ENCODE results near the gene PRADC1.

PRADC1 gene

DNA sequence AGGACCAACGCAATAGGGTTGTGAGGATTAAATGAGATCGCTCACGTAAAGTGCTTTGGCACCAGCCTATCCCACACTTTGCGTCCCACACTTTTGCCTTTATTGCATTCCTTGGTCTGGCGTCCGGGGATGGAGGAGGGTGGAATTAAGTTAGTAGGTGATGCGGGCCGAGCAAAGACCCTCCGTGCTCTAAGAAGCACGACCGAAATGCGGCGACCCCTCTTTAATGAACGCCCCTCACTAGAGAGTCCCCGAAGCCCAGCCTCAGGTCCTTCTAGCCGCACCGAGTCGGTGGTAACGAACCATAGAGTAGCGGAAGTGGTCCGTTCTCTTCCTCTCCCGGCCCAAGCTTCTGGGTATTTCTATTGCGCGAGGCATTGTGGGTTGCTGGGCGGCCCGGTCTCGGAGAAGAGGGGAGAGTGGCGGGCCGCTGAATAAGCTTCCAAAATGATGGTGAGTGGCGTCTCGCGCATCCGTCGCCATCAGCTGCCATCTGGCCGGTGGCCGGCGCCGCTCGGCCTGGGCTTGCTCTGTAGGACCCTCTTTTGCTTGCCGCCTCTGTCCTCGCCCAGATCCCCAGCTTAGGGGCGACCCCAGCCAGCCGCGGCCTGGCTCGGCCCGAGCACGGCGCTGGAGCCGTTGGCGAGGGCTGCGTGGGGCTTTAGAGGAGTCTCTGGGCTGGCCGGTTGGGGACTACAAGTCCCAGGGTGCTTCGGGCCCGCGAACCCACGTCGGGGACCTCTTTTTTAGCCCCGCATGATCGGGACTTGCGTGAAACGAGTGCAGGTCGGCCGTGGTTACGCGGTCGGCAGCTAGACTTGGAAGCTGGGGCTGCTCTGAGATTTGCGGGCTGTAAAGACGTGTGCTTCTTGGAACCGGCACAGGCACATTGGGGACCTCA is 1.1 kb upstream of the PRADC1 start, which contains the start of gene CCT7:
CCT7 (plus strand) TSS at position 377 of the 901 bp plus-strand sequence; CDS start at position 448, 71 bp downstream.
- DNase-seq = peak; percentile 89
- peak within 1 kb of the TSS; percentile 98 for H3K27ac Mint-ChIP-seq
- H3K4me1 Mint-ChIP-seq (ENCODE audit: low read depth) = peaks cover 36% of the 10 kb centered on the region
- peak within 1 kb of the TSS; percentile 86 for H3K4me3 Mint-ChIP-seq
- H3K27me3 Mint-ChIP-seq = no peaks in the 10 kb centered on the region
- no peaks in the 10 kb centered on the region for H3K9me3 Mint-ChIP-seq
- peaks cover 57% of the 10 kb centered on the region for H3K36me3 Mint-ChIP-seq (ENCODE audit: low read depth)

DNA sequence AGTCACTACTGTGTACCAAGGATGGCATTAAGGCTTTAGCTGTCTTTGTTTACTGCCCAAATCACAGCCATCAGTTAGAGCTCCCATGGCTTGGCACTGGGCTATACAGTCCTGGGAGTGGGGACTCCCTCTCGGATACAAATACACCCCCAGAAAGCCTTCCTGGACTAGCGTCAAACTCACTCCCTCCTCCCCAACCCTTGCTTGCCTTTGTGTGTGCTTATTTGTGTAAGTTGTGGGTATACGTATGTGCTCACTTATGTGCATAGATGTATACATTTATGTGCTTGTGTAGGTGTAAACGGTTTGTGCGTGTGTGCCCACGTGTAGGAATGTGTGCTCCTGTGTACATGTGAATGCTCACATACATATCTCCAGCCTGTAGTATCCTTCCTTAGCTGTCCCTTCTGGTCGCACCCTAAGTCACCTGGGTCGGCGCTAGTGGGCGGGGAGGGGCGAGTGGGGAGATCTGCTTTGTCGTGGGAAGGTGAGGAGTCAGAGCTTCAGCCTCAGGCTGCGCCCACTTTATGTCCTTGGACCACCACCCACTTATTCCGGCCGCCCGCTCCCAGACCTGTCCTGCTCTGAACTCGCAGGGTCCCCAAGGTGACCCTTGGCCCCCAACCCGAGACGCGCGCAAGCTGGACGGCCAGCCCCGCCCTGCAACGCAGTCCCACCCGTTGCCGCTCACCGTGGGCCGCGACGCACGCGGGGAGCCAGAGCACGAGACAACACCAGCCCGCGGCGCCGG is 461 bp downstream of the PRADC1 start:
- no peaks in the 10 kb centered on the region for H3K9me3 Mint-ChIP-seq
- no peaks in the 10 kb centered on the region for H3K27me3 Mint-ChIP-seq
- peak overlapping the region; percentile 98 for H3K27ac Mint-ChIP-seq
- peak; percentile 66 for DNase-seq
- H3K4me3 Mint-ChIP-seq = peak overlapping the region; percentile 86
- peaks cover 59% of the 10 kb centered on the region for H3K36me3 Mint-ChIP-seq (ENCODE audit: low read depth)
- H3K4me1 Mint-ChIP-seq (ENCODE audit: low read depth) = peaks cover 23% of the 10 kb centered on the region

DNA sequence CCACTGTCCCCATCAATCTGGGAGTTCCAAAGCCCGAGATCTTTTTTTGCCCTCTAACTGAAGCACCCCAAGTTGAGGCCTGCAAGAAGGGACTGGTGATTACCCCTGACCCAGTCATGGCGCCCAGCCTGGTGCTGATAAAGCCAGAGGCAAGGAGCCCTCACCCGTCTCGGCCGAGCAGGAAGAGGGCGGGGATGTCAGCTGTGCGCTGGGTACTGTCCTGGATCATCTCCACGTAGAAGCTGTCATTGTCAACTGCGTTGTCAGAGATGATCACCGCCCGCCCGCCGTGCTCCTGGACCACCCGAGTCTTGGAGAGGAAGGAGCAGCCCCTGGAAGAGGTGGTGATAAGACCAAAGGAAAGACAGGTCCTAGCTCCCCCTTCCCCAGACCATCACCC is 4.4 kb downstream of the PRADC1 start:
- no peaks in the 10 kb centered on the region for H3K9me3 Mint-ChIP-seq
- peaks cover 6% of the 10 kb centered on the region for H3K4me1 Mint-ChIP-seq (ENCODE audit: low read depth)
- H3K4me3 Mint-ChIP-seq = no peak overlapping the region
- no peak overlapping the region for H3K27ac Mint-ChIP-seq
- peaks cover 58% of the 10 kb centered on the region for H3K36me3 Mint-ChIP-seq (ENCODE audit: low read depth)
- DNase-seq = no peak
- H3K27me3 Mint-ChIP-seq = no peaks in the 10 kb centered on the region

DNA sequence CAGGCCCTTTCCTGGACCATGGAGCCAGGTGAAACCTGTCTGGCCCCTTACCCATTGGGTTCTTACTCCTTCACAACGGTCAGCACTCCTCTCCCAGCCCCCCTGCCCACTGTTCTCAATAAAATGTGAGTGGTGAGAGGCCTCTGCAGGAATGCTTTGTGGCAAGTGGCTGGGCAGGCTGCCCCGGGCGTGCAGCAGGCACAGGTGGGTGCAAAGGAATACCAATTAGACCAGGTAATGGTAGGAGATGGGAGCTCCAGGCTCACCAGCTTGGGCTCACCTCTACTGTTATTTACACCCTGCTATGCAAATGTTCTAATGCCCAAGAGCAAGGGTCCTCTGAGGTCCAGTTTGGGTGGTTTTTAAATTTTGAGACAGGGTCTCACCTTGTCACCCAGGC is 6.0 kb downstream of the PRADC1 start:
- peaks cover 73% of the 10 kb centered on the region for H3K36me3 Mint-ChIP-seq (ENCODE audit: low read depth)
- no peak for DNase-seq
- H3K27ac Mint-ChIP-seq = no peak overlapping the region
- no peaks in the 10 kb centered on the region for H3K27me3 Mint-ChIP-seq
- no peak overlapping the region for H3K4me3 Mint-ChIP-seq
- no peaks in the 10 kb centered on the region for H3K4me1 Mint-ChIP-seq (ENCODE audit: low read depth)
- no peaks in the 10 kb centered on the region for H3K9me3 Mint-ChIP-seq

DNA sequence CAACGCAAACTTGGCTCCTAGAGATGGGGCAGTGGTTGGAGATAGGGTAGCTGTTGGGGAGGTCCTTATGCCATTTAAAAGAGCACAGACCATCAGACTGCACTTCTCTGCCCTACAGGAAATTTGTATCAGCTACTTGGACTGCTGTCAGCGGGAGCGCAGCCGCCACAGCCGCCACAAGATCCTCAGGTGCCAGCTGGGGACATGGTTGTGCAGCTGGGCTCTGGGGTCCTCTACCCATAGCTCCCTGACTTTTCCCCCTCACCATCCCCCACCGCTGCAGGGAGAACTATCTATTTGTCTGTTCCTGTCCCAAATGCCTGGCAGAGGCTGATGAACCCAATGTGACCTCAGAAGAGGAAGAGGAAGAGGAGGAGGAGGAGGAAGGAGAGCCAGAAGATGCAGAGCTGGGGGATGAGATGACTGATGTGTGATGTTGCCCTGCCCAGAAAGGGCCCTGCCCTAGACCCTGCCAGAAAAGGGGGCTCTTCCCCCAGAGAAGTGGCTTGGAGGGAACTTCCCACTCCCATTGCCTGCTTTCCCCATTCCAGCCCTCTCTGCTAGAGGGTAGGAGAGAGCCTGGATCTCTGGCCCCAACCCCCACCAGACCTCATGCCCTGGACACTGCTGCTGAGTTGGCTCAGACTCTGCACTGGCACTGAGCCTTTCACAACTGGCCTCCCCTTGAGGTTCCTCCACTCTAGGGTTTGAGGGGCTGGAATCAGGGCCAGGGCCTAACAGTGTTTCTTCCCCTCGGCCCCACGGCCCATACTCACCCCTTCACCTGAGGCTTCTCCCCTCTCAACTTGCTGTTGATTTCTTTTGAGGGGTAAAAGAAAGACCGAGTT is 7.3 kb downstream of the PRADC1 start:
- Mint-ChIP-seq H3K27ac (peak overlapping the region; percentile 44), H3K27me3 (no peaks in the 10 kb centered on the region), H3K9me3 (no peaks in the 10 kb centered on the region), H3K36me3 (ENCODE audit: low read depth) (peaks cover 87% of the 10 kb centered on the region), H3K4me1 (ENCODE audit: low read depth) (no peaks in the 10 kb centered on the region), H3K4me3 (no peak overlapping the region)
- DNase-seq = no peak

DNA sequence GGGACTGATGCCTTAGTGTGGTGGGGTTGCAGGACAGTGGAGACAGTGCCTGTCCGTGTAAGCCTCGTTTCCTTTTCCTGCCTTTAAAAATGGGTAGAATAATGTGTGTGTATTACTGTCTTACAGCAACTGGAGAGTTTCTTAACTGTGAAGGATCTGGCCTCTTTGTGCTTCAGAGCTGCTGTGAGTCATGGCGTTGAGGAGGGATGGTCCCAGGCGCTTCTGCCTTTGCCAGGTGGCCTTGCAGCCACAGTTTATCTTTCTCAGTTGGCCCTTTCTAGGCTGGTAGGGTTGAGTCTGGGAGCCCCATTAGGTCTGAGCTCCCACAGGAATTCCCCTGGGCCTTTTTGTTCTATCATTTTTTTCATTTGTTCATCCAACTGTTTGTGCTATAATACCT is 9.2 kb downstream of the PRADC1 start:
- H3K36me3 Mint-ChIP-seq (ENCODE audit: low read depth) = peaks cover 94% of the 10 kb centered on the region
- H3K4me1 Mint-ChIP-seq (ENCODE audit: low read depth) = no peaks in the 10 kb centered on the region
- H3K27ac Mint-ChIP-seq = peak overlapping the region; percentile 8
- no peak overlapping the region for H3K4me3 Mint-ChIP-seq
- no peak for DNase-seq
- H3K27me3 Mint-ChIP-seq = no peaks in the 10 kb centered on the region
- H3K9me3 Mint-ChIP-seq = no peaks in the 10 kb centered on the region

DNA sequence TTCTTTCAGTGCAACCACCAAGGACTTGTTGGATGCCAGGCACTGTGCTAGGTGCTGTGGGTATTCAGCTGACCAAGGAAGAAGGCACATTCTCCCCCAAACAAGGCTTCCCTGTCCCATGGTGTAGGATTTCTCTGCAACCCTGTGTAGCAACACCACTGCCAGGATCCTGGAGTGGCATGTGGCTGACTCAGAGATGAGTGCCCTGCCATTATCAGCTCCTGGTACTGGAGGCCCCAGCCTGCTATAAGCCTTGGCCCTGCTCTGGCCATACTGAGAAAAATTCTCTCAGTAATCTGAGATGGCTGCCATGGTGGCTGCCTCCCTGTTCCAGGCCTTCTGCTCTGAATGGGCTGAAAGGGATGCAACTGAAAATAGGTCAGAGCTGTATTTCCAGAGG is 14.7 kb downstream of the PRADC1 start:
- no peak for DNase-seq
- peak overlapping the region; percentile 38 for H3K27ac Mint-ChIP-seq
- peaks cover 60% of the 10 kb centered on the region for H3K36me3 Mint-ChIP-seq (ENCODE audit: low read depth)
- H3K4me1 Mint-ChIP-seq (ENCODE audit: low read depth) = peaks cover 29% of the 10 kb centered on the region
- H3K4me3 Mint-ChIP-seq = no peak overlapping the region
- H3K27me3 Mint-ChIP-seq = no peaks in the 10 kb centered on the region
- no peaks in the 10 kb centered on the region for H3K9me3 Mint-ChIP-seq

DNA sequence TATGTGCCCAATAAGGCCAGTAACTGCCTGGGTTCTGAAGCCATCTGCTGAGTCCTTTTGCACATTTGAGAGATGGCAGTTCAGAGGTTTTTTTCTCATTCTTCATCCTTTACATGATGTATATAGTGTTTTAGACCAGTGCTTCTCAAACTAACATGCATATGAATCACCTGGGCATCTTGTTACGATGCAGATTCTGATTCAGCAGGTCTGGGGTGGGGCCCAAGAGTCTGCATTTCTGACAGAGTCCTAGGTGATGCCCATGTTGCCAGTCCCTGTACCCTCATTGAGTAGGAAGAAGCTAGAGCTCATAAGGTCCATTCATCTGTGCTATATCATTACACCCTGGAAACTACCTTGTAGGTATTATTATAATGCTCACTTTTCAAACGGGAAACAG is 15.2 kb downstream of the PRADC1 start:
- H3K36me3 Mint-ChIP-seq (ENCODE audit: low read depth) = peaks cover 56% of the 10 kb centered on the region
- no peak overlapping the region for H3K4me3 Mint-ChIP-seq
- no peak for DNase-seq
- H3K27ac Mint-ChIP-seq = peak overlapping the region; percentile 60
- H3K27me3 Mint-ChIP-seq = no peaks in the 10 kb centered on the region
- H3K4me1 Mint-ChIP-seq (ENCODE audit: low read depth) = peaks cover 33% of the 10 kb centered on the region
- no peaks in the 10 kb centered on the region for H3K9me3 Mint-ChIP-seq

DNA sequence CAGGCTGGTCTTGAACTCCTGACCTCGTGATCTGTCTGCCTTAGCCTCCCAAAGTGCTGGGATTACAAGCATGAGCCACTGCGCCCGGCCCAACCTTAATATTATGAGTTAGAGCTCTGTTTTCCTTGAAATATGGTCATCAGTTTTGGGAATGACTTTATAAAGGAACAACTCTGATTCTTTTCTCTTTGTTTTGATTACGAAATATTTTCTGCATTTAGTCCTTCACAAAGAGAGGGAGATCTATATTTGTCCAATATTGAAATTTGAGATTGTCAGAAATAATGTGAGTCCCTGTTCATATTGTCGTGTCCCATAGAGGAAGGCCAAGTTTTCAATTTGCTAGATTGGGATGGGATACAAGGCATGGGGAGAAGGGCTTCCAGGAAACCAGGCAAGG is 15.9 kb downstream of the PRADC1 start:
- Mint-ChIP-seq H3K4me3 (no peak overlapping the region), H3K27me3 (no peaks in the 10 kb centered on the region), H3K4me1 (ENCODE audit: low read depth) (peaks cover 37% of the 10 kb centered on the region), H3K27ac (peak overlapping the region; percentile 60), H3K36me3 (ENCODE audit: low read depth) (peaks cover 49% of the 10 kb centered on the region), H3K9me3 (no peaks in the 10 kb centered on the region)
- no peak for DNase-seq

DNA sequence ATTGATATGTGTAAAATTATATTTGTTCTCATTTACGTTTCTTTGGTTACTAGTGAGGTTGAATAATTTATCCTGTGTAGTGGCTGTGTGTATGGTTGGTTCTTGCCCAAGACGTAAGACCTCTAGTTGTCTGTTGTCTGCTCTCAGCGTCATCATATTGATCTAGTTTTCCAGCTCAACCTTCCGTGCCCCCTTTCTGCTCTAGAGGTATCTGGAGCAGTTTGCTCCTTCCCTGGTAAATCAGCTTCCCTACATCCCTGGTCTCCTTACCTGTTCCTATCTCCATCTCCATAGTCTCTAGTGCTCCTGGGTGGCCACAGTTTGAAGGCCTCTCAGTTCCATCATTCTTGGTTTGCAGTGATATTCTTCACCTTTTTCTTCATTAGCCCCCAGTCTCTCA is 17.8 kb downstream of the PRADC1 start:
- H3K4me1 Mint-ChIP-seq (ENCODE audit: low read depth) = peaks cover 38% of the 10 kb centered on the region
- H3K27ac Mint-ChIP-seq = peak overlapping the region; percentile 97
- no peaks in the 10 kb centered on the region for H3K9me3 Mint-ChIP-seq
- no peak for DNase-seq
- H3K4me3 Mint-ChIP-seq = peak overlapping the region; percentile 95
- no peaks in the 10 kb centered on the region for H3K27me3 Mint-ChIP-seq
- peaks cover 30% of the 10 kb centered on the region for H3K36me3 Mint-ChIP-seq (ENCODE audit: low read depth)

DNA sequence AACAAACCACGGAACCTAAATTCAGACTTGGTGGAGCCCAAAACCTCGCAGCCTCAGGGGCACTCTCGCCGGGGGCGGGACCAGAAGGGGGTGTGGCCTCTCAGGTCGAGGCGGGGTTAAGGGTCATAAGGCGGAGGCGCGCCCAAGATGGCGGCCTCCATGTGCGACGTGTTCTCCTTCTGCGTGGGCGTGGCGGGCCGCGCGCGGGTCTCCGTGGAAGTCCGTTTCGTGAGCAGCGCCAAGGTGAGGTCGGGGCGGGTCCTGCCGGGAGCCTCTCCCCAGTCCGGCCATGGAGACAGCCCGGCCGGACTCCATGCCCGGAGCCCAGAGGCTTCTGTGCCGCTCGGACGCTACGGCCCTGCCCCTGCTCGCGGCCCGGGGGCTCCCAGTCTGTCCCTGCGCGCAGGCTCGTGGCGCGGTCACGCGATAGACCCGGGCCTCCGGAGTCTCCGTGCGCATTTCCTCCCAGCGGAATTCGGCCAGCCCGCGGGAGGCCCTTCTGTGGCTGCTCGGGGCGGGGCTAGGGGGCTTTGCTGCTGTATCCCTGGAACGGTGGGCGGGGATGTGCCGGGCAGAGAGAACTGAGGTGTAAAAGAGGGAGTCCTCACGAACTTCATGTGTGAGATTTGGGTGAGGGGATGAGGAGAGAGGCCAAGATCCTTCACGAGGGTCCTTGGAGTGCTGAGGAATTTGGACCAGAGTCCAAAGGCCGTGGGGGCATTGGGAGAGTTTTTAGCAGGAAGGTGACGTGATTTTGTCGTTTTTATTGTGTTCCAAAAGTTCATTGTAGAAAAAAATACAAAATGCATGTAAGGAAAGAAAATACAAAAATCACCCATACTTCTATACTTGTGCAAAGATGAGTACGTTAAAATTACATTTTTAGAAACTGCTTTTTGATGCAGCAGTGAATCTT is 18.7 kb downstream of the PRADC1 start, which contains the start of gene SMYD5:
SMYD5 (plus strand) TSS at position 126 of the 916 bp plus-strand sequence; CDS start at position 148, 22 bp downstream.
- H3K27ac Mint-ChIP-seq = peak within 1 kb of the TSS; percentile 97
- peaks cover 38% of the 10 kb centered on the region for H3K4me1 Mint-ChIP-seq (ENCODE audit: low read depth)
- peak within 1 kb of the TSS; percentile 95 for H3K4me3 Mint-ChIP-seq
- peaks cover 21% of the 10 kb centered on the region for H3K36me3 Mint-ChIP-seq (ENCODE audit: low read depth)
- no peaks in the 10 kb centered on the region for H3K27me3 Mint-ChIP-seq
- no peaks in the 10 kb centered on the region for H3K9me3 Mint-ChIP-seq
- peak; percentile 96 for DNase-seq

DNA sequence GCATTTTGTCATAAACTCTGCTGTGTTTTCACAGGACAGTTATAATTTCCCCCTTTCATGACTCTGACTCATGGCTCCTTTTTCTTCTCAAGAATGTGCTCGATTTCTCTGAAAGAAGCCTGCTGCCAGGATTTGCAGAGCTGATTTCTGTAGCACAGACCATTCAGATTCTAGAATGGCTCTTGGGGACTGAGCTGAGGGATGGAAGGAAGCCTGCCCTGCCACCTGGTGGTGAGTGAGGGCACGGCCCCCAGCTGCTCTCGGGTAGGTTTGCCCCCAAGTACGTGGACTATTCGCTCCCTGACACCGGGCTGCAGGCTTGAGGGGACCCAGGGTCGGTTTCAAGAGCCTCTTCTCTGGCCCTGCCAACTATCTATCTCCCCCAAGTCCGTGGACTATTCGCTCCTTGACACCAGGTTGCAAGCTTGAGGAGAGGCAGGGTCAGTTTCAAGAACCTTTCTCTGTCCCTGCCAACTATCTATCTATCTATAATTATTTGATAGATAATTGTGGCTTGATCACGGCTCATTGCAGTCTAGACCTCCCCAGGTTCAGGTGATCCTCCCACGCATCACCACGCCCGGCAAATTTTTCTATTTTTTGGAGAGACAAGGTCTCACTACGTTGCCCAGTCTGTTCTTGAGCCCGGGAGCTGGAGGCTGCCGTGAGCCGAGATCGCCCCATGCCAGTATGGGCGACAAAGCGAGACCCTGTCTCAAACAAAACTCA is 20.4 kb downstream of the PRADC1 start:
- no peak overlapping the region for H3K4me3 Mint-ChIP-seq
- H3K36me3 Mint-ChIP-seq (ENCODE audit: low read depth) = peaks cover 10% of the 10 kb centered on the region
- DNase-seq = peak; percentile 85
- H3K9me3 Mint-ChIP-seq = no peaks in the 10 kb centered on the region
- H3K4me1 Mint-ChIP-seq (ENCODE audit: low read depth) = peaks cover 35% of the 10 kb centered on the region
- peaks cover 2% of the 10 kb centered on the region for H3K27me3 Mint-ChIP-seq
- peak overlapping the region; percentile 40 for H3K27ac Mint-ChIP-seq

DNA sequence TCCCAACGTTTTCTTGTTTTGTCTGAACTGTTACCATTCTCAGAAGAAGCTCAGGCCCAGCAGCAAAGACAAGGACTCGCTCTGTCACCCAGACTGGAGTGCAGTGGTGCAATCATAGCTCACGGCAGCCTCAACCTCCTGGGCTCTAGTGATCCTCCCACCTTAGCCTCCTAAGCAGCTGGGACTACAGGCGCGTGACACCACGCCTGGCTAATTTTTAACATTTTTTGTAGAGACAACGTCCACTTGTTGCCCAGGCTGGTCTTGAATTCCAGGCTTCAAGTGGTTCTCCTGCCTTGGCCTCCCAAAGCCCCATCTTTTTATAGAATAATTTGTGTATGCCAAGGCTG is 21.0 kb downstream of the PRADC1 start:
- Mint-ChIP-seq H3K36me3 (ENCODE audit: low read depth) (peaks cover 10% of the 10 kb centered on the region), H3K9me3 (no peaks in the 10 kb centered on the region), H3K27me3 (peaks cover 3% of the 10 kb centered on the region), H3K27ac (no peak overlapping the region), H3K4me3 (no peak overlapping the region), H3K4me1 (ENCODE audit: low read depth) (peaks cover 33% of the 10 kb centered on the region)
- DNase-seq = no peak

Measured in activated T-cell treated with anti-CD3 and anti-CD28 coated beads, Interleukin-2, amount 50 U/mL, for 24 hours (primary cell).